H1 (cell line): Measurements from ENCODE around the gene REL. TPM values are rescaled to one million over a fixed set of nuclear protein-coding genes. Genes with fewer than 3 reads are reported as not detected.

Experiments used
- CTCF ChIA-PET: fragments of 300-600 bp; sonication (Branson Sonifier 250); formaldehyde crosslinking; loops from one replicate; lab custom pipeline; 2021; ENCODE audit not compliant: partially characterized antibody; lab: Charles Lee
- POLR2A ChIA-PET: fragments of 300-600 bp; sonication (Branson Sonifier 250); formaldehyde crosslinking; loops from one replicate; lab custom pipeline; 2021; ENCODE audit warnings: inconsistent platforms; ENCODE audit not compliant: partially characterized antibody; lab: Charles Lee
- DNase-seq, 2 experiments: peaks; one replicate each; pipeline versions ENCODE4 v3.0.0 to v3.0.0-alpha.2; 2010 to 2022; ENCODE audit warnings: low spot score in 2 of 2, low read depth in 1 of 2, mixed read lengths in 1 of 2
- FAIRE-seq: peaks from 2 replicates; lab custom pipeline; 2011; peaks lifted over from hg19 to GRCh38; lab: Jason Lieb, UNC
- H2AFZ ChIP-seq: 2 replicates; pipeline ENCODE4 v1.8.1; 2012; ENCODE audit warnings: low read length, inconsistent platforms
- H2AK5ac ChIP-seq: 2 replicates; pipeline ENCODE4 v1.6.1; 2013; ENCODE audit warnings: low read depth, low read length
- H2BK120ac ChIP-seq: replicated peaks from 2 replicates; pipeline ENCODE3; 2013; ENCODE audit warnings: low read depth, low read length, inconsistent platforms
- H2BK12ac ChIP-seq: 2 replicates; pipeline ENCODE4 v1.6.1; 2013; ENCODE audit warnings: low read depth, low read length
- H2BK15ac ChIP-seq: 2 replicates; pipeline ENCODE4 v1.6.1; 2013; ENCODE audit warnings: low read length
- H2BK20ac ChIP-seq: 2 replicates; pipeline ENCODE4 v1.6.1; 2013; ENCODE audit warnings: low read length
- H2BK5ac ChIP-seq: 2 replicates; pipeline ENCODE4 v1.6.1; 2013; ENCODE audit warnings: low read depth, low read length
- H3K14ac ChIP-seq: 2 replicates; pipeline ENCODE4 v1.6.1; 2013; ENCODE audit warnings: inconsistent platforms; ENCODE audit not compliant: insufficient read length
- H3K18ac ChIP-seq: 2 replicates; pipeline ENCODE4 v1.6.1; 2013; ENCODE audit warnings: low read length; ENCODE audit errors: extremely low read depth
- H3K23ac ChIP-seq: 2 replicates; pipeline ENCODE4 v1.6.1; 2013; ENCODE audit warnings: inconsistent platforms; ENCODE audit not compliant: insufficient read length
- H3K23me2 ChIP-seq: 2 replicates; pipeline ENCODE4 v1.6.1; 2013; ENCODE audit warnings: low read depth, low read length
- H3K27ac ChIP-seq: 2 replicates; pipeline ENCODE4 v1.6.1; 2011; ENCODE audit warnings: low read depth, low read length, inconsistent platforms
- H3K27me3 ChIP-seq, 4 experiments: replicated peaks in 1 of 4; 1 replicate in 1 of 4; 2 replicates in 3 of 4; pipeline versions ENCODE4 v1.6.1 to v1.8.1; 2011 to 2013; ENCODE audit warnings: low read length in 3 of 4, mild to moderate bottlenecking in 3 of 4, inconsistent platforms in 2 of 4, mixed read lengths in 2 of 4, moderate library complexity in 1 of 4; ENCODE audit not compliant: control insufficient read depth in 3 of 4, insufficient read depth in 3 of 4; ENCODE audit errors: extremely low read depth in 1 of 4
- H3K36me3 ChIP-seq, 4 experiments: 2 replicates each; pipeline versions ENCODE4 v1.6.1 to v1.8.1; 2011 to 2013; ENCODE audit warnings: mild to moderate bottlenecking in 4 of 4, low read length in 3 of 4, moderate library complexity in 2 of 4, control low read depth in 1 of 4, inconsistent platforms in 1 of 4; ENCODE audit not compliant: insufficient read depth in 4 of 4, control insufficient read depth in 2 of 4
- H3K4ac ChIP-seq: replicated peaks from 2 replicates; pipeline ENCODE3; 2013; ENCODE audit warnings: low read length, low read depth, mixed read lengths, inconsistent platforms; ENCODE audit not compliant: insufficient read length
- H3K4me1 ChIP-seq, 4 experiments: replicated peaks in 1 of 4; 1 replicate in 1 of 4; 2 replicates in 3 of 4; pipeline versions ENCODE4 v1.6.1 to v1.8.1; 2011 to 2013; ENCODE audit warnings: low read length in 3 of 4, inconsistent platforms in 2 of 4, mixed read lengths in 1 of 4; ENCODE audit not compliant: insufficient read depth in 4 of 4, control insufficient read depth in 3 of 4
- H3K4me2 ChIP-seq, 2 experiments: 2 replicates each; pipeline versions ENCODE4 v1.6.1 to v1.8.1; 2011 to 2013; ENCODE audit warnings: low read depth in 2 of 2, low read length in 2 of 2, control low read depth in 1 of 2, inconsistent platforms in 1 of 2, mild to moderate bottlenecking in 1 of 2; ENCODE audit not compliant: insufficient read depth in 1 of 2
- H3K4me3 ChIP-seq, 4 experiments: fragments of 200-600, 300-600 bp in 1 of 4; sonication (generic), shearing (Covaris generic), sonication (Bioruptor Twin) in 1 of 4; 2 replicates each; pipeline versions ENCODE4 v1.5.1 to v1.8.1; 2011 to 2016; ENCODE audit warnings: low read length in 4 of 4, low read depth in 3 of 4, control low read depth in 2 of 4, inconsistent platforms in 2 of 4, mild to moderate bottlenecking in 2 of 4, mixed read lengths in 1 of 4, moderate library complexity in 1 of 4; ENCODE audit not compliant: insufficient read depth in 2 of 4; ENCODE audit errors: extremely low read depth in 1 of 4
- H3K56ac ChIP-seq: replicated peaks from 2 replicates; pipeline ENCODE3; 2013; ENCODE audit warnings: low read depth, mild to moderate bottlenecking, mixed read lengths, low read length, inconsistent platforms; ENCODE audit not compliant: insufficient read length
- H3K79me1 ChIP-seq: 2 replicates; pipeline ENCODE4 v1.6.1; 2013; ENCODE audit warnings: low read depth, low read length, control low read depth
- H3K79me2 ChIP-seq, 2 experiments: 2 replicates each; pipeline versions ENCODE4 v1.6.1 to v1.8.1; 2012 to 2013; ENCODE audit warnings: low read length in 2 of 2, mild to moderate bottlenecking in 2 of 2, inconsistent platforms in 1 of 2; ENCODE audit not compliant: insufficient read depth in 2 of 2, control insufficient read depth in 1 of 2
- H3K9ac ChIP-seq, 4 experiments: replicated peaks in 1 of 4; 1 replicate in 1 of 4; 2 replicates in 3 of 4; pipeline versions ENCODE4 v1.6.1 to v1.8.1; 2011 to 2013; ENCODE audit warnings: low read depth in 3 of 4, low read length in 3 of 4, control low read depth in 2 of 4, mild to moderate bottlenecking in 2 of 4, moderate library complexity in 2 of 4, inconsistent platforms in 1 of 4; ENCODE audit errors: extremely low read depth in 1 of 4
- H3K9me3 ChIP-seq, 2 experiments: 2 replicates each; pipeline versions ENCODE4 v1.6.1 to v1.8.1; 2012 to 2013; ENCODE audit warnings: mild to moderate bottlenecking in 2 of 2, moderate library complexity in 2 of 2, control low read depth in 1 of 2, inconsistent platforms in 1 of 2, low read depth in 1 of 2, low read length in 1 of 2, mixed read lengths in 1 of 2; ENCODE audit not compliant: insufficient read depth in 2 of 2
- H4K20me1 ChIP-seq, 2 experiments: replicated peaks in 1 of 2; 2 replicates each; pipeline versions ENCODE3 to v1.8.1; 2011 to 2013; ENCODE audit warnings: inconsistent platforms in 2 of 2, low read length in 2 of 2, mild to moderate bottlenecking in 1 of 2; ENCODE audit not compliant: insufficient read depth in 2 of 2, control insufficient read depth in 1 of 2
- H4K5ac ChIP-seq: 2 replicates; pipeline ENCODE4 v1.6.1; 2013; ENCODE audit warnings: low read length, low read depth, mixed read lengths, inconsistent platforms; ENCODE audit not compliant: insufficient read length
- H4K8ac ChIP-seq: 2 replicates; pipeline ENCODE4 v1.8.0; 2013; ENCODE audit warnings: mild to moderate bottlenecking, moderate library complexity, low read length, inconsistent platforms; ENCODE audit not compliant: insufficient read depth; ENCODE audit errors: extremely low read depth
- H4K91ac ChIP-seq: replicated peaks from 2 replicates; pipeline ENCODE3; 2013; ENCODE audit warnings: low read length, mixed read lengths, inconsistent platforms; ENCODE audit not compliant: insufficient read length
- E2F6 ChIP-seq: IDR thresholded peaks from 2 replicates; pipeline ENCODE4 v1.6.1; 2012; ENCODE audit warnings: inconsistent platforms
- EGR1 ChIP-seq: IDR thresholded peaks from 2 replicates; pipeline ENCODE4 v1.6.1; 2011; ENCODE audit warnings: low read depth, low read length, borderline replicate concordance
- GTF2F1 ChIP-seq: IDR thresholded peaks from 2 replicates; pipeline ENCODE4 v1.6.1; 2012; ENCODE audit warnings: low read depth, low read length, improper control_type of control experiment, borderline replicate concordance
- NANOG ChIP-seq: IDR thresholded peaks from 2 replicates; pipeline ENCODE4 v1.6.1; 2011; ENCODE audit warnings: low read length, low read depth, mild to moderate bottlenecking, inconsistent platforms; ENCODE audit not compliant: insufficient read depth, poor library complexity, severe bottlenecking
- NRF1 ChIP-seq: IDR thresholded peaks from 2 replicates; pipeline ENCODE4 v1.6.1; 2011; ENCODE audit warnings: mild to moderate bottlenecking, low read depth, low read length, improper control_type of control experiment
- SUZ12 ChIP-seq: fragments of 200-600 bp; sonication (generic); IDR thresholded peaks from 2 replicates; pipeline ENCODE4 v1.6.1; 2012; ENCODE audit warnings: mild to moderate bottlenecking, inconsistent platforms, low read length, moderate library complexity, mixed read lengths
- WGBS, 2 experiments: shearing (Covaris generic) in 1 of 2; methylation state at CpG; one replicate each; pipeline versions ENCODE4 v1.1.6 to v1.1.7; 2013 to 2015; ENCODE audit warnings: low lambda C conversion rate in 2 of 2, mixed read lengths in 2 of 2, inconsistent platforms in 1 of 2, low coverage in 1 of 2, missing lambda C conversion rate in 1 of 2; ENCODE audit not compliant: insufficient replicate concordance in 2 of 2, insufficient coverage in 1 of 2, insufficient read length in 1 of 2; ENCODE audit errors: extremely low coverage in 1 of 2, missing lambda C conversion rate in 1 of 2; 5-methylcytosine and 5-hydroxymethylcytosine counted together
- polyA plus RNA-seq, 7 experiments: library from polyadenylated mRNA; depleted of rRNA in 3 of 7; stranded (reverse) in 5 of 7; unstranded in 2 of 7; fragments of >200 nt in 5 of 7; fragments of 200-250 nt in 2 of 7; gene quantifications; 1 replicate in 5 of 7; 2 replicates in 1 of 7; 4 replicates in 1 of 7; pipeline versions ENCODE4 v1.2.1 to v1.2.3, GENCODE V29; 2011 to 2013; ENCODE audit warnings: missing spikeins in 2 of 7, mixed read lengths in 2 of 7
- total RNA-seq: library from RNA; stranded (reverse); fragmentation: NEBNext Ultra II Directional; extraction: Animal tissue kit (Norgen Biotek cat#: 25700); gene quantifications from 2 replicates; pipeline ENCODE4 v1.2.1, GENCODE V29; 2021

The REL gene
- total and polyA plus RNA-seq, 2 of the 8 experiments (the other 6 are each of a cell fraction or from before 2014, with no cell fraction given): 1.5 to 7.5 TPM

- no peaks in the 10 kb centered on the region for H3K36me3 ChIP-seq
- H3K79me1 ChIP-seq: no peaks in the 10 kb centered on the region
- POLR2A ChIA-PET: no interaction called here
- no peaks in the 10 kb centered on the region for H3K9me3 ChIP-seq
- 0 out of 2 replicates have a peak, but pooled peaks cover 1% of the 10 kb centered on the region for H3K23me2 ChIP-seq
- WGBS, 2 experiments: 82% methylated on average over 3 of the region's 3 CpGs; no CpG with 5 or more reads in 1 of the 2 experiments
- peaks cover 0 to 2% of the 10 kb centered on the region in 2 experiments; a peak in 1 of 4 replicates for H3K79me2 ChIP-seq
- H3K9ac ChIP-seq: no peak overlapping the region
- no peak overlapping the region for H2AK5ac ChIP-seq
- TF ChIP-seq SUZ12 (no peak), EGR1 (no peak), E2F6 (no peak), NRF1 (no peak), NANOG (no peak), GTF2F1 (no peak)
- H3K14ac ChIP-seq: no peak overlapping the region
- no peak overlapping the region for H4K5ac ChIP-seq
- no peak for FAIRE-seq
- H2BK120ac ChIP-seq: no peak overlapping the region
- no peak overlapping the region for H3K56ac ChIP-seq
- no peak overlapping the region for H4K8ac ChIP-seq
- no peak overlapping the region for H2BK5ac ChIP-seq
- CTCF ChIA-PET: interaction anchor here (0.6 to 1.1 kb wide), 2 partner anchors 13 to 177 kb away, joined by 3 read pairs; no protein-coding TSS in a partner anchor
- no peaks in the 10 kb centered on the region; a peak in 1 of 7 replicates for H3K27me3 ChIP-seq
- H3K4me3 ChIP-seq: no peak overlapping the region
- no peak overlapping the region for H2BK15ac ChIP-seq
- H3K4ac ChIP-seq: no peak overlapping the region
- peaks cover 0 to 2% of the 10 kb centered on the region in 2 experiments for H4K20me1 ChIP-seq
- H3K4me2 ChIP-seq: no peak overlapping the region
- no peak overlapping the region for H2BK12ac ChIP-seq
- no peak overlapping the region for H3K23ac ChIP-seq
- no peak overlapping the region for H2AFZ ChIP-seq
- no peak for DNase-seq
- H3K18ac ChIP-seq: no peak overlapping the region
- no peak overlapping the region for H3K27ac ChIP-seq
- H2BK20ac ChIP-seq: no peak overlapping the region
- H4K91ac ChIP-seq: no peak overlapping the region
- peaks cover 0 to 3% (median 0%) of the 10 kb centered on the region in 4 experiments; a peak in 4 of 7 replicates for H3K4me1 ChIP-seq
These were observed 5.6 kb downstream of the REL start for GRCh38 chr2:60886991-60887390.
